Measurements from ENCODE around the gene BAG5.

Gene BAG5

GRCh38 chr14:103534576-103535061, 27.8 kb downstream of the BAG5 start:
- H3K36me3 ChIP-seq (ENCODE audit: insufficient read depth): no peaks in the 10 kb centered on the region
- H4K20me1 ChIP-seq (ENCODE audit: insufficient read depth): no peaks in the 10 kb centered on the region
- H3K4me3 ChIP-seq (IDR thresholded peaks at IDR 0.05; ENCODE audit: insufficient read depth, low read depth, low read length): no peak overlapping the region

GRCh38 chr14:103533999-103534575, 28.4 kb downstream of the BAG5 start:
- H3K4me1 ChIP-seq (ENCODE audit: low read depth, poor library complexity, severe bottlenecking): no peaks in the 10 kb centered on the region
- no peaks in the 10 kb centered on the region for H3K36me3 ChIP-seq (ENCODE audit: insufficient read depth)
- H3K4me2 ChIP-seq: no peak overlapping the region
- no peaks in the 10 kb centered on the region for H3K27me3 ChIP-seq (ENCODE audit: insufficient read depth, low read depth)
- H3K27ac ChIP-seq: no peak overlapping the region
- H3K9ac ChIP-seq: no peak overlapping the region
- H4K20me1 ChIP-seq (ENCODE audit: insufficient read depth): no peaks in the 10 kb centered on the region
- no peak overlapping the region for H3K4me3 ChIP-seq (IDR thresholded peaks at IDR 0.05; ENCODE audit: insufficient read depth, low read depth, low read length)
- no peaks in the 10 kb centered on the region for H3K79me2 ChIP-seq (ENCODE audit: insufficient read depth, low read depth)
- no peak overlapping the region for H2AFZ ChIP-seq (ENCODE audit: low read depth)
- no peak for TF ChIP-seq CTCF (conservative IDR thresholded peaks at IDR 0.05; ENCODE audit: low read depth, low read length)

More at GRCh38 chr14:103534576-103535061, 27.8 kb downstream of the BAG5 start:
- no peak overlapping the region for H2AFZ ChIP-seq (ENCODE audit: low read depth)
- TF ChIP-seq CTCF (conservative IDR thresholded peaks at IDR 0.05; ENCODE audit: low read depth, low read length): no peak
- H3K4me2 ChIP-seq: no peak overlapping the region
- H3K4me1 ChIP-seq (ENCODE audit: low read depth, poor library complexity, severe bottlenecking): no peaks in the 10 kb centered on the region
- no peak overlapping the region for H3K9ac ChIP-seq
- H3K27ac ChIP-seq: no peak overlapping the region
- H3K27me3 ChIP-seq (ENCODE audit: insufficient read depth, low read depth): no peaks in the 10 kb centered on the region; the same call in 1 of the 2 replicates
- no peaks in the 10 kb centered on the region for H3K79me2 ChIP-seq (ENCODE audit: insufficient read depth, low read depth)

GRCh38 chr14:103533137-103533998, 29.1 kb downstream of the BAG5 start:
- Histone ChIP-seq H3K4me2 (no peak overlapping the region), H3K27me3 (ENCODE audit: insufficient read depth, low read depth) (no peaks in the 10 kb centered on the region), H4K20me1 (ENCODE audit: insufficient read depth) (no peaks in the 10 kb centered on the region), H3K79me2 (ENCODE audit: insufficient read depth, low read depth) (no peaks in the 10 kb centered on the region), H3K4me1 (ENCODE audit: low read depth, poor library complexity, severe bottlenecking) (no peaks in the 10 kb centered on the region), H3K36me3 (ENCODE audit: insufficient read depth) (no peaks in the 10 kb centered on the region), H3K4me3 (IDR thresholded peaks at IDR 0.05; ENCODE audit: insufficient read depth, low read depth, low read length) (no peak overlapping the region), H3K27ac (no peak overlapping the region), H2AFZ (ENCODE audit: low read depth) (no peak overlapping the region), H3K9ac (no peak overlapping the region)
- TF ChIP-seq CTCF (conservative IDR thresholded peaks at IDR 0.05; ENCODE audit: low read depth, low read length): no peak

- H3K36me3 ChIP-seq (ENCODE audit: insufficient read depth): no peaks in the 10 kb centered on the region
- H4K20me1 ChIP-seq (ENCODE audit: insufficient read depth): no peaks in the 10 kb centered on the region
These were observed 30.0 kb downstream of the BAG5 start for GRCh38 chr14:103532216-103533136.

More at GRCh38 chr14:103532216-103533136, 30.0 kb downstream of the BAG5 start:
- Histone ChIP-seq H3K9ac (no peak overlapping the region), H3K27me3 (ENCODE audit: insufficient read depth, low read depth) (no peaks in the 10 kb centered on the region), H2AFZ (ENCODE audit: low read depth) (no peak overlapping the region), H3K4me2 (no peak overlapping the region), H3K4me1 (ENCODE audit: low read depth, poor library complexity, severe bottlenecking) (no peaks in the 10 kb centered on the region), H3K4me3 (IDR thresholded peaks at IDR 0.05; ENCODE audit: insufficient read depth, low read depth, low read length) (no peak overlapping the region), H3K27ac (no peak overlapping the region), H3K79me2 (ENCODE audit: insufficient read depth, low read depth) (no peaks in the 10 kb centered on the region)
- no peak for TF ChIP-seq CTCF (conservative IDR thresholded peaks at IDR 0.05; ENCODE audit: low read depth, low read length)

Measured in KMS-11 (cell line).